CD4-positive, alpha-beta T cell treated with Interleukin-10 for 1 hour (primary cell): Measurements from ENCODE around the gene TSSC4.

ENCODE experiments used
- DNase-seq: peaks from one replicate; pipeline ENCODE4 v3.0.0-alpha.2; 2020

Gene TSSC4

DNA sequence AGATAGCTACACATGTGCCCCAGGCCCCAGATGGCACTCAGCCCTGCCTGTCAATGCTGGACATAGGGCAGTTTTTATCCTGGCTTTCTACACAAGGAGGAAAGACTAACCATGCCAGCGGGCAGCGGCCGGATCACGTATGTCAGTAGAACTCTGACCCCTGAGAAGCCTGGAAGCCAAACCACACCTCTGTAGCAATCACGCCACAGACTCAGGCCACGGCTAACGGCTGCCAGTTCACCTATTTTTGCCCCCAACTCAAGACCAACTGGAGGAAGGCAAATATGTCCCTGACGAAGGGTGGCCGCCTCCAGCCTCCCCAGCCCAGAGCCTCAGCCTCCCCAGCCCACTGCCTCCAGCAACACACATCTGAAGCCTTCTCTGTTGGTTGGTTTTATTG is 30.7 kb upstream of the TSSC4 start:
- DNase-seq = no peak

DNA sequence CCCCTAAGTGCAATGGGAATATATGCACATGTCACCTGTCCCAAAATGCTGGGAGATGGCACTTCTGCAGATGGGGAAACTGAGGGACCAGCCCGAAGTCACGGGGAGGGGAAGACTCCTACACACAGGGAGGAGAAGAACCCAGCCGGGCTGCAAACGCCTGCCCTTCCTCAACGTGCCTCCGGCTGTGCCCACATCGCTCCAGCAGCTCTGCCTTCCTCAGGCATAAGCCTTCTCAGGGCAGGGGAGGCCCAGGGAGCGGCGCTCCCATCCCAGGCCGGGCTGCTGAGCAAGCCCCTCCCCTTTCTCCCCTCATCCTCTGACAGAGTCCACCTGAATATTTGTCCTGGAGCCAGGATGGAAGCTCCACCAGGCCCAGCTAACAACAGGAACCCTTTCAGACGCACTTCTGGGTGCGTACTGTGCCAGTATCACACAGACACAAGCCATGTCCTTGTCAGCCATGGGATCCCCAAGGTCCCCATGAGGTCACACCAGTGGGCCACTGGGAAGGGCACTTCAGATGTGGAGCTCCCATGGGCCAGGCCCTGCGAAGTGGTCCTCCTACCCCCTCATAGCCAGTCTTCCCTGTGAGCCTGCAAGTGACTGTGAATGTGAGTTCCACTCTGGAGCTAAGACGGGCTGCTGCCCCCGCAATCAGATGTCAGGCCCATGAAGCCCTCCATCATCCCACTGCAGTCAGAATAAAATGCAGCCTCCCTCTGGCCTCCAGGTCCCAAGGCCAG is 25.9 kb upstream of the TSSC4 start:
- DNase-seq = no peak

DNA sequence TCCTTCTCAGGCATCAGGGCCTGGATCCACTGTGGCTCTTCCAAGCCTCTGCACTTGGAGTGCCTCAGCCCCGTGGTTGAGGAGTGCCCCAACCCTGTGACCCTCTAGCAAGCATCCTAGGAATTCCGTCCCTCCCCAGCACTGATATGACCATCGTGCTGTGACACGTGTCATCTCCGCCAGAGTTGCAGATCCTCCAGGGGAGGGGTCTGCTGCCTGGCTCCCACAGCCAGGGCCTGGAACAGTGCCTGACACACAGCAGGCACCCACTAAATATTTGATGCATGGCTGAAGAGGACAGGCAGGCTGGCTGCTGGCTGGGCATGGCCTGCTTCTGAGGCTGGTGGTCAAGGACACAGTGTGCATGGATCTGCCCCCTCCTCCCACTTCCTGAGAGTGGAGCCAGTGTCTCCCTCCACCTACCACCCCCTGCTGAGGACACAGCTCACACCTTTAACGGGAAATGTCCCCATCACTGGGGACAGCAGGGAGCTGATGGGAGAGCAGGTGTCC is 25.2 kb upstream of the TSSC4 start:
- DNase-seq = no peak

DNA sequence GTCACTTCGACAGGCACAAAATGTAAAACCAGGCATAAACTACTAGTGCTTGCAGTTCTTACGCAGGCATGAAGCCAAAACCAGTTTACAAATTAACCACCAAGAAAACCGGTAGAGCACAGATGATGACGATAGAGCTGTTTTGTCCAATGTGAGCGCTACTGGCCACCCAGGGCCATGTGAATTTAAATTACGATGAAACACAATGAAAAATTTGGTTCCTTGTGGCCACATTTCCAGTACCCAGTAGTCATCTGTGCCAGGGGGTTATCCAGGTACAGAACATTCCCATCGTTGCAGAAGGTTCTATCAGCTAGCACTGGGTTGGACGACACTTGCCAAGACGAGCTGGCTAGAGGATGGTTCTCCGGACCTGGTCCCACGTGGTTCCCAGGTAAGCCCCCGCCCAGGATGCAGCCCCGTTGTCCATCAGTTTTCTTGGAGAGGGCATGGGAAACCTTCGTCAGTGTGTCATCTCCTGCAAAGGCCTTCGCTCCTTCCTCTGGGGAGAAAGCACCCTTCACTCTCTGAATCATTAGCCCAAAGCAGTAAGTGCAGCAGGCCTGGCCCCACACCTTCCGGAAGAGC is 24.5 kb upstream of the TSSC4 start:
- no peak for DNase-seq

DNA sequence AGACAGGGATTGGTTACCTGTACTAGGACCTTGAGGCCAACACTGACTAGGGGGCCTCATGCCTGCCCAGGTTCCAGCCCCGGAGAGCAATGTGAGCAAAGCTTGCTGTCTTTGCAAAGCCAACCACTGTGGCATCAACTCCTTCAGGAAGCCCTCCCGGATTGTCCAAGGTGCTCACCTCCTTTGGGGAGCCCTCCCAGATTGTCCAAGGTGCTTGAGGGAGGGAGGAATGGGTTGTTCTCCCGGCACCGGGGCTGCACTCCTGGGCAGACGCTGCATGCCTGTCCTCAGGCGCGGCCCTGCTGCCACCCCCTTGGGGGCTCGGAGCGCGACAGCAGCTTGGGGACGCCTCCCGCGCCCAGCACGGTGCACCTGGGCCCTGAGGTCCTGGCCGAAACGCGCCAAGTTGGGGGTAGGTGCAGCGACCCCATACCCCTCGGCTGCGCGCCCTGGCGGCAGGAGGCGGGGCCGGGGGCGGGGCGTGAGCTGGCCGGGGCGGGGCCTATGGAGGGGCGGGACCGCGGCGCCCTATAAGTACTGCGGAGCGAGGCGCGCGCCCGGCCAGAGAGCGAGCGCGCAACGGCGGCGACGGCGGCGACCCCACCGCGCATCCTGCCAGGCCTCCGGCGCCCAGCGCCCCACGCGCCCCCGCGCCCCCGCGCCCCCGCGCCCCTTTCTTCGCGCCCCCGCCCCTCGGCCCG is 23.6 kb upstream of the TSSC4 start, which contains the start of gene CD81:
TSS of gene CD81 (plus strand) at position 560 of the 701 bp plus-strand sequence. CDS start 240 bp downstream, outside the sequence.
- DNase-seq = peak; percentile 65

DNA sequence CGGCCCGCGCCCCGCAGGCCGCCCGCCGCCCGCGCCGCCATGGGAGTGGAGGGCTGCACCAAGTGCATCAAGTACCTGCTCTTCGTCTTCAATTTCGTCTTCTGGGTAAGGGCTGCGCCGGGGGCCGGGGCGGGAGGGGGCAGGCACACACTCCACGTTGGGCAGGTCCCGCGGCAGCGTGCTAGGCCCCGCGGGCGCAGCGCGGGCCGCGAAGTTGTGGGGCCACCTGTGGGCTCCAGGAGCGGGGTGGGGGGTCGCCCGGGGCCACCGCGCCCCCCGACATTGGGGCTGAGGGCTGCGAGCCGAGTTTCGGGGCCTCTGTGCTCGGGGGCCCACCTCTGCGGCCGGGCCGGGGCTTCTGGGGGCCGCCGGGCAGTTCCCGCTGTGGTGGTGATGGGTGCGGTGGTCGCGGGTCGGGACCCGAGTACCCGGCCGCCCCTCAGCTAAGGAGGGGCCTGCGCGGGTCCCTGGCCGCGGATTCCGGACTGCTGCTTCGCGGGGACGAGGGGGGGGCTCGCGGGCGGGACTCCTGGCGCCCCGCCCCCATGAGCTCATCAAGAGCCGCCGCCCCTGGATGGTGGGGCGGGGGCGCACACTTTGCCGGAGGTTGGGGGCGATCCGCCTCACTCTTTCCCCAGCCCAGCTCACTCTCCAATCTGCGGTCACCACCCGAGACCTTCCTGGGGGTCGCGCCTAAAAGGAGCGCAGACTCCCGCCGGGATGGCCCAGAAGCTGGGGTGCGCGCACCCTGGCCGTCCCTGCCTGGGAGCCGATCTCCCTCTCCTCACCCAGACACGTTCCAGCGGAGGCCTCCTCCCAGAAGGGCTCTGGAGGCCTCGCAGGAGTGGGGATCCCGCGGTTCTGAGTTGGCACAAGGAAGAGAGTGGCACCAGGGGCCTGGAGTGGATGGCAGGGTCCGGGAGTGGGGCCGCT is 22.8 kb upstream of the TSSC4 start:
- DNase-seq = peak; percentile 60

DNA sequence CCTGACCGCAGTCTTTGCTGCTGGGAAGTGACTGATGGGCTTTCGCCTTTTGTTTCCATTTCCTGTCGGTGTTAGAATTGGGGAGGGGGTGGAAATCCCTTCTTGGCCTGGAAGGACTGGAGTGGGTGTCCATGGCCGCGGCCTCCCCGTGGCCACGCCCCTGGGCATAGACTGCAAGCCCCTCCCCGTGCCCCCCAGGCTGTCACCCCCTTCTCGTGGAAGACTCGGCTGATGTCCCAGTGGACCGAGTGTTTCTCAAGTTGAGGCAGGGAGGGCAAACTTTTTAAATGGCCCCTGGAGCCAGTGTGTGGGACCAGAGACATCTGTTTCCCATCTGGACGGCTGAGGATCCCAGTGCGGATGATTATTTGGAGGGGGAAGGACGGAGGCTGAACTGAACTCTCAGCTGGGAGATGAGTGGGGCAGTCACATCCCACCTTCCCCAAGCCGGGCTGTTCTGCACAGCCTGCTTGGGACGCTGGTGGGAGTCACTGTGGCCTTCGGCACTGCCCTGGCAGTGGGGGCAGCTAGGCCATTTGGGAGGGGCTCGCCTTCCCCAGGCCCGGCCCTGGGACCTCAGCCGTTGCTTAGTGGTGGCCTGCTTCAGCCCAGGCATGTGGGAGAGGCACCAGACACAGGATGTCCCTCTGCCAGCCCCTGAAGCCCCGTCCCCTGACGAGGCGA is 21.9 kb upstream of the TSSC4 start:
- no peak for DNase-seq

DNA sequence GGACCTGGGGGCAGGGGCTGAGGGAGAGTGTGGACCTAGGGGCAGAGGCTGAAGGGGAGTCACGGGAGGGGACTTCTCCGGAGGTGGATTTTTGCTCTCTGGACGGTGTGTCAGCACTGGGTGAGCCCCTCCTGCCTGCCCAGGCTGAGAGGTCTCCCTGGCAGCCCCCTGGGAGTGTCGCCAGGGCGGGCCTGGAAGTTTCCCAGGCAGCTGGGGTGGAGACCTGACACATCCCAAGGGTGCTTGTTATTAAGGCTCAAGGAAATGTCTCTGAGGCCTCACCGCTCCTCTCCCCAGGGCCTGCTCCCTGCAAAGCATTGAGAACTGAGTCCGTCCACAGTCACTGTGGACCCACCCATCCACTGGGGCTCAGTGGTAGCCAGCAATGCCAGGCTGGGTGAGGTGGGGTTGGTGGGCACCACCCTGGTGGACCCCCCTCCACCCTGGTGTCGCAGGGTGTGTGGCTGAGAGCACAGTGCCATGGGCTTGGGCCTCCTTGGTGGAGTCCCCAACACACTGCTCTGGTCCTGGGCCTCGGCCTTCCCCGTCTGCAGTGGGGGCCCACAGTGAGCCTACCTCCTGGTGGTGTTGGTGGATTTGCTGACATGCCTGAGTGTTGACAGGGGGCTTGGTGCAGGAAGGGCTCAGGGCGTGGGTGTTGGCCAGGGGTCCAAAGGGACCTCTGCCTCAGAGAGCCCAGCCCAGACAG is 20.9 kb upstream of the TSSC4 start:
- DNase-seq = no peak

DNA sequence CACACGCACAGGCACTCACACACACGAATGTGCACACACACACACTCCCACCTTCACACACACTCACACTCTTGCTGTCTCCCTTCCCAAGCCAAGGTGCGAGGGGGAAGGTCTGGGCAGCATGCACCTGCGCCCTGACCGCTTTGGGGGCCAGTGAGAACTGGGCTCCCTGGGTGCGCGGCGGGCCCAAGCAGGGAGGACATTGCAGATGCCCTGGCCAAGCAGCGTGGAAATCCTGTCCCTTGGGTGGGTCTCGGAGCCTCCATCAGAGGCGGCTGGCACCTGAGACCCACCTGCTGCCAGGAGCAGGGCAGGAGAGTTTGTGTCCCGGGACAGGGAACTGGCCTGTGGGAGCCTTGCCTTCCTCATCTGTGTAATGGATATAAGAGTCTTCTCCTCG is 20.2 kb upstream of the TSSC4 start:
- no peak for DNase-seq

DNA sequence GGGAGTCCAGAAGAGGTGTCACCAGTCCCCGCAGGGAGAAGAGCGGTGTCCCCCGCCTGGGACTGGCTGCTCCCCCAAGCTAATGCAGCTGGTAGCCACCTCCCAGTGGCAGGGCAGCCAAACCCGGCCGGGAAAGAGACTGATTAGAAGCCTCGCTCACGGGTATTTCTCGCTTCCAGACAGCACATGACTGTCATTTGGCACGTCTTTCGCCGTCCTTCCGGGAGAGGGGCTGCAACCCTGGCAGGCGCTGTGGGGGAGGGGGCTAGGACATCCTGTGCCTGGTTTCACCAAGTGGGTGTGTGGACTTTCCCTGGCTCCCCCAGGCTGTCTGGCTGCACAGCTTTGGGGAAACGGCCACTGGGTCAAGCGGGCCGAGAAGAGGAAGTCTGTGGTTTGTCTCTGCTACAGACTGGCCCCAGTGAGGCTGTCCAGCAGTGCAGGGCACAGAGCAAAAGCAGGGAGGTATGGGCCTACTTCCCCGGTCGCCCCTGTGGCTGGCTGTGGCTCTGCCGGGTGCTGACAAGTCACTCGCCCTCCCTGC is 19.7 kb upstream of the TSSC4 start:
- DNase-seq = no peak

DNA sequence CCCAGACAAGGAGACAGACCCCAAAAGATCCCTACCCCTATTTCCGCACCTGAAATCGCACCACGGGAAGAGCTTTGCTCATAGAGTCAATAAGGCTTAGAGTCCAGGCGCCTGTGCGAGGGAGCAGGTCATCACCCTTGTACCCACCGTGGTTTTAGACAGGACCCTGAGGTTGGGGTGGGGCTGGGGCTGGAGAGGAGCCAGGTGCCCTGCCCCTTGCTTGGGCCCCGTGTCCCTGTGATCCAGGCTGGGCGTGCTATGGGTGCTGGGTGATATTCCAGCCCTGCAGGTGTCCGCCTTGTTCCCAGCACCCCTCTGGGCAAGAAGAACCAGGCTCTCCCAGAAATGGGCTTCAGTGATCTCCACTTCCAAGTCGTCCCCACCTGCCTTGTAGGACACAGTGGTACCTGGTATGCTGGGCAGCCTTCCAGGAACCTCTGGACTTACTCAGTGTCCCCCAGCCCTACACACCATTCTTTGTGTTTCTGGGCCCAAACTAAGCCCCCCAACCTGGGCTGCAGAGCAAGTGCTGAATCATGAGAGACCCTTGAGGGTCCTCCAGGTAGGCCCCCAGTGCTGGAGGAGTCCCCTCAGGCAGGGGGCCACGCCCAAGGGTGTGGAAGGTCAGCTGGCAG is 18.9 kb upstream of the TSSC4 start:
- DNase-seq = no peak

DNA sequence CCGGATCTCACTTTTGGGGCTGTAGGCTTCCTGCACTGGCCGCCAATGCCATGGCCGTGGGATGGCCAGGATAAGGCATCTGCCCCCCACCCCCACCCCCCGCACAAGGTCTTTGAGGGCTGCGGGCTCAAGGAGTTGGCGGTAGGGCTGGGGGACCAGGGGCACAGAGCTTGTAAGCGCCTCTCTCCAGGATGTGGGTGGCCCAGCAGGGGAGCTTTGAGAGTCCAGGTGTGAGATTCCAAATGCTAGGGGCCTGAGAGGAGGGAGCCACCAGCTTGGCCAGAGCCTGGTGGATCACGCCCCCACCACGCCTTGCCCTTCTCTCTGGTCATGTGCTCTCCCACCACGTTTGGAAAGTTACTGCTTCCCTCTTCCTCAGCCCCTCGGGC is 18.4 kb upstream of the TSSC4 start:
- no peak for DNase-seq

DNA sequence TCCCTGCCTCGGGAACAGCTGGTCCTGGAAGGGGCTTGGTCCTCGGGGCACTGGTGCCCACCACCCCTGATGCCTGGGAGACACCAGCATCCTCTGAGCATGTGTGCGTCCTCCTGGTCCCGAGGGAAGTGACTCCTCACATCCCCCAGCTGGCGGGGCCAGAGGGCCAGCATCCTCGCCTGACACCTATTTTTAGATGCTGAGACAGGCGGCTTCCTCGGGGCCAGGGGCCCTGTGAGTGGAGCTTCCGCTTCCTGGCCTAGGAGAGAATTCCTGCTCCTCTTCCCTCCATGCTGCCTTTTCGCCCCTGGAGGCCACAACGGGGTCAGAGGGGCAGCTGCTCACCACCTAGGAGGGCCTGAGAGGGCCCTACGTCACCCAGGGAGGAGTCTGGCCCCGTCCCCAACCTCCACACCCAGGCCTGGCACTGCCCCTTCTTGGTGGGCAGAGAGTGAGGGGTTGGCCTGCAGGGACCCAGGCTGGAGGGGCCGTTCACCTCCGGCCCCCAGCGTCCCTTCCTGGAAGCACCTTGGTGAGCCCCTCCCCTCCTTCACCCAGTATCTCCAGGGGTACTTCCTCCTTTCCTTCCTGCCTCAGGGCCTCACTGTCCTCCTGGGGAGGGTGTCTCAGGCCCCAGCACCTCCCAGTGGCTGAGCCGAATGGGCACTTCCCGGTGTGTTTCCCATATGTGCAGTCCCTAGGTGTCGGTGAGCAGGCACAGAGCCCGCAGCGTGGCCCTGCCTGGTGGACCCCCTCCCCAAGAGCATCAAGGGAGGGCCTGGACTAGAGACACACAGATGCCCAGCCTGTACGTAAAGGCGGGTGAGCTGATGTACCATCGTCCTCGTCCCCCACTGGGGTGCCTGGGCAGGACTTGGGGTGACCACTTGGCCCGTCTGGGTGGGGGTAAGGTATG is 17.4 kb upstream of the TSSC4 start:
- DNase-seq = no peak

DNA sequence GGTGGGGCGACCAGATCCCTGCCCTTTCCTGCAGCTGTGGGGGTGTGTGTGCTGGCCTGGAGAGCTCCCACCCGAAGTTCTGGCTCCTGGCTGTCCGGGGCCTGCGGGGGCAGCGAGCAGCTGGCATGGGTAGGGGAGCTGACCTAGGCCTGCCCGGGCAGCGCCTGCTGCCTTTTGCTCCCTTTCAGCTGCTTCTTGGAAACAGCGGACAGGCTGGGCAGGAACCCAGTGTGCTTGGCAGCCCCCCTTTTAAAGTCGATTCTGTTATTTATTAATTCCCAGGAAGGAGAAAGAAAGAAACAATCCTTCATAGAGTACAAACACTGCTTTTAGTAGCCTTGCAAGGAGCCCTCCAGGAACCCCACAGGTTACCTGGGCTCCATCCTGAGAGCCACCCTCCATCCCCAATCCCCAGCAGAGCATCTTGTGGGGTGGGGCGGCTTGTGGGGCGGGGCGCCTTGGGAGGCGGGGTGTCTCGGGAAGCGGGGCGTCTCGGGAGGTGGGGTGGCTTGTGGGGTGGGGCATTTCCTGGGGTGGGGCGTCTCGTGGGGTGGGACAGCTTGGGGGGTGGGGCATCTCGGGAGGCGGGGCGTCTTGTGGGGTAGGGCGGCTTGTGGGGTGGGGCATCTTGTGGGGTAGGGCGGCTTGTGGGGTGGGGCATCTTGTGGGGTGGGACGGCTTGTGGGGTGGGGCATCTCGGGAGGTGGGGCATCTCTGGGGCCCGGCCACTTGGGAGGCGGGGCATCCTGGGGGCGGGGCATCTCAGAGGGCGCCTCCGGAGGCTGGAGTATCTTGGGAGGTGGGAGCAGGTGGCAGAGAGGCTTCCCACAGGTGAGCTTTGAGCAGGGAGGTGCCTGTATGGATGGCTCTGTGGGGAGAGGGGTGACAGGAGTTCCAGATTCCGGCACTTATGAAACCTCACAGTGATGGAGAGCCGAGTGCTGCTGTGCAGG is 16.4 kb upstream of the TSSC4 start:
- peak; percentile 76 for DNase-seq

DNA sequence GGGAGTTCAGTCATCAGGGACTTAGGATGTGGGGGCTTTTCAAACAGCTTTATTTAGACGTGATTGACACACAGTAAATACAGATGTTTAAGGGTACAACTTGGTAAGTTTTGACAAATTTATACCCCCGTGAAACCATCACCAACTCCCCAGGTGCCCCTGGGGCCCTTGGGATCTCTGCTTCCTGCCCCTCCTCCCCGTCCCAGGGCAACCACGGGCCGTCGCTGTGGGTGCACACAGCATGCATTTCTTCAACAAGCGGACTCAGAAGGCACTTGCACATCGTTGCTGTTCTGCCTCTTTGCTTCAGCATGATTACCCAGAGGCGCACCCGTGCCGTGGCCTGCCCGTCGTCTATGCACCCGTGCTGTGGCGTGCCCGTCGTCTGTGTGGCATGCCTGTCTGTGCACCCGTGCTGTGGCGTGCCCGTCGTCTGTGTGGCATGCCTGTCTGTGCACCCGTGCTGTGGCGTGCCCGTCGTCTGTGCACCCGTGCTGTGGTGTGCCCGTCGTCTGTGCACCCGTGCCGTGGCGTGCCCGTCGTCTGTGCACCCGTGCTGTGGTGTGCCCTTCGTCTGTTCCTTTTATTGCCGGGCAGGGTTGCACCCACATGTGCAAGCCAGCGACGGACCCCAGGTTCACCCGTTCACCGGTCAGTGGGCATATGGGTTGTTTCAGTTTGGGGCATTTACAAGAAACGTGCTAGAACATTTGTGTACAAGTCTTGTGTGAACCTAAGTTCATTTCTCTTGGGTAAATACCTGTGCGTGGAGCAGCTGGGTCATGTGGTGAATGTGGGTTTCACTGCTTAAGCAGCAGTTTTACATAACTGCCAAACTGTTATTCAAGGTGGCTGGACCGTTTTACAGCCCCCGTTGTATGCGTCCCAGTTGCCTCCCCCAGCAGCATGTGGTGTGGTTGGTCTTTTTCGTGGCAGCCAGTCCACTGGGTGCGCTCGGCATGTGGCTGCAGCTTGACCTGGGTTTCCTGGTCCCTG is 15.1 kb upstream of the TSSC4 start:
- no peak for DNase-seq

DNA sequence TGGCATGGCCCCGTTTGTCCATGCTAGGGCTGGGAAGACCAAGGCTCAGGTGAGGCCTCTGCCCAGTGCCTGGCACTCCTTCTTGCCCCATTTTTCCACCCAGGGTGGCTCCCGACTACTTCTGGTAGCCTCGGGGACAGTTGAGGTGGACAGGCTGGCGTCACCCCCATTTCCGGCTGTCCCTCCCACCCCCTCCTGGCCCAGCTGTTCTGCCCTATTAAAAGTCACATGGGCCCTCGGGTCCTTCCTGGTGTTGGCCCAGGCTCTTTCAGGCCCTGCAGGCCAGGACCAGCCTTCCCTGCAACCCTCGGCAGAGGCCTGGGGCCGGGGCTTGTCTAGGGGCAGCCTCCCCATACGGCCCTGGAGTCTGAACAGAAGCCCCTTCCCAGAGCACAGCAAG is 14.0 kb upstream of the TSSC4 start:
- DNase-seq = no peak
